ENCODE measurements around the gene MPZ. TPM values are rescaled to one million over a fixed set of nuclear protein-coding genes. Genes with fewer than 3 reads are reported as not detected.

Gene MPZ
- total RNA-seq (ENCODE audit: low replicate concordance), result 0.53 and 1.1 TPM in 2 replicates

DNA sequence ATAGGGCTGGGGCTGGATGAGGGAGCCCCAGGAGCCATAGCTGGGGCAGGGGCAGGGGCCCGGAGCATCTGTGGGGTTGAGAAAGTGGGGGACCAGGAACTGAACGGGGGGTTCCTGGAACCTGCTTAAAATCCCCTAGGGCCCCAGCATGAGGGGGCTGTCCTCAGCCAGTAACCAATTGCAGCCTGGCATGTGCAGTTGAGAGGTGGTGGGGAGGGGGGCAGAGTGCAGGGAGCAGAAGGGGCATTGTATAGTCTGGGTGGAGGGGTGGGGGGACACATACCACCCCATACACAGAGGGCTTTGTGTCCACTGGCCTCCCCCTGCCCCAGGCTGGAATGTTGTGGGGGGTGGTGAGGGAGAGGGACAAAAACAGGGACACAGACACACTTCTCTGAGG is at the start of gene MPZ:
Gene MPZ, minus strand, starts transcription at position 101 of the 400 bp plus-strand sequence. Its CDS starts 63 bp downstream, at position 38.

GRCh38 chr1:161314201-161314981 is 4.6 kb upstream of the MPZ start, which contains the start of gene SDHC:
SDHC (plus strand) TSS chr1:161314381; CDS start chr1:161314406, 25 bp downstream.

DNA sequence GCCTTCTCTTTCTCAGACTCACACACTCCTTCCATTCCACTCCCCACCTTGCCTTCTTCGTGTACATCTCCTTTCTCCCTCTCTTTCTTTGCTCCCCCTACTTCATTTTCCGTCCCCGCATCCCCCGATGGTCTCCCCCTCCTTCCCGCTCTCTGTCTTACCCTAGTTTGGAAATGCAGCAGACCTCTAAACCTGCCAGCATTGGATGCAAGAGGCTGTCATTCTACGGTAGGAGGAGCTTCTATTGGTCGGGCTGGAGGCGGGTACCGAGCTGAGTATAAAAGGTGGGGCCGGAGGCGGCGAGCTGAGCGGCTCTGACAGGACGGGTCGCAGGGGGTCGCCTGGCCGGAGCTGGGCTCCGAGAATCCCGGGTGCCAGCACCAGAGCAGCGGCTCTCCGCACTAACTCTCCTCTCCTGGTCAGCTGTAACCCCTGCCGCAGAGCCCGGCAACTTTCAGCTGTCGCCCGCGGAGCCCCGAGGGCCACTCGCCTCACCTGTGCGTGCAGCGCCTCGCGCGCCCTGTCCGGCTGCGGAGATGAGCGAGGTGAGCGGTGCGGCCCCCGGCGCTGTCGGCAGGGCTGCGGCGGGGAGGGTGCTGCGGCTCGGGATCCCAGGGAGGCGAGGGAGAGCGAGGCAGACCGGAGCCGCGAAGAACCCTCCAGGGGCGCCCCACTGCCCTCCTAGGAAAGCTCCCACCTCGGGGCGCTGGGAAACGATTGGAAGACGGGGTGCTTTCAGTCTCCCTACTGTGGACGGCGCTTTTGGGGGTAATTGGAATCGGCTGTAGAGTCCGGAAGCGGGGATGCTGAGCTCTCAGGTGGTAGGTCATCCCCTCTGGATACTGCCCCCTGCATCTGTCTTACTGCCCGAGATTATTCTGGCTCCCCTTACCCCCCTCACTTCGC is 51.1 kb downstream of the MPZ start, which contains the start of gene PCP4L1:
Gene PCP4L1, plus strand, starts transcription at position 307 of the 906 bp plus-strand sequence. Its CDS starts 230 bp downstream, at position 537.

Other genes with a start within 250 kb of the MPZ start
- under 0.01 TPM in 1 of 2 replicates, not detected in the other for gene ARHGAP30, start 240.1 kb downstream of the MPZ start, total RNA-seq (ENCODE audit: low replicate concordance)
- gene NECTIN4, start 220.4 kb downstream of the MPZ start, total RNA-seq (ENCODE audit: low replicate concordance), result 0.35 and 2.3 TPM in 2 replicates
- gene KLHDC9, start 211.6 kb downstream of the MPZ start, total RNA-seq (ENCODE audit: low replicate concordance), result 0.23 and 1.5 TPM in 2 replicates
- gene PFDN2, start 191.9 kb downstream of the MPZ start, total RNA-seq (ENCODE audit: low replicate concordance), result 71.7 and 95.0 TPM in 2 replicates
- gene NIT1, start 191.9 kb downstream of the MPZ start, total RNA-seq (ENCODE audit: low replicate concordance), result 14.2 and 15.7 TPM in 2 replicates
- 25.9 and 37.3 TPM in 2 replicates for gene DEDD, start 177.3 kb downstream of the MPZ start, total RNA-seq (ENCODE audit: low replicate concordance)
- 127 and 180 TPM in 2 replicates for gene UFC1, start 156.0 kb downstream of the MPZ start, total RNA-seq (ENCODE audit: low replicate concordance)
- 4.2 and 4.7 TPM in 2 replicates for gene USP21, start 150.5 kb downstream of the MPZ start, total RNA-seq (ENCODE audit: low replicate concordance)
- gene PPOX, start 143.5 kb downstream of the MPZ start, total RNA-seq (ENCODE audit: low replicate concordance), result 8.9 and 11.0 TPM in 2 replicates
- 9.4 and 18.3 TPM in 2 replicates for gene B4GALT3, start 132.5 kb downstream of the MPZ start, total RNA-seq (ENCODE audit: low replicate concordance)
- gene ADAMTS4, start 110.9 kb downstream of the MPZ start, total RNA-seq (ENCODE audit: low replicate concordance), result 2.1 and 4.9 TPM in 2 replicates
- gene NDUFS2, start 107.6 kb downstream of the MPZ start, total RNA-seq (ENCODE audit: low replicate concordance), result 127 and 177 TPM in 2 replicates
- gene FCER1G, start 94.7 kb downstream of the MPZ start, total RNA-seq (ENCODE audit: low replicate concordance), result 0.23 TPM in 1 of 2 replicates, not detected in the other
- not detected in 2 replicates for gene APOA2, start 86.3 kb downstream of the MPZ start, total RNA-seq (ENCODE audit: low replicate concordance)
- gene TOMM40L, start 83.9 kb downstream of the MPZ start, total RNA-seq (ENCODE audit: low replicate concordance), result 8.7 and 11.7 TPM in 2 replicates
- gene NR1I3, start 71.8 kb downstream of the MPZ start, total RNA-seq (ENCODE audit: low replicate concordance), result not detected in 2 replicates
- gene PCP4L1, start 51.2 kb downstream of the MPZ start, total RNA-seq (ENCODE audit: low replicate concordance), result not detected in 2 replicates
- gene SDHC, start 4.4 kb upstream of the MPZ start, total RNA-seq (ENCODE audit: low replicate concordance), result 11.1 and 32.2 TPM in 2 replicates
- not detected in 2 replicates for gene CFAP126, start 57.9 kb upstream of the MPZ start, total RNA-seq (ENCODE audit: low replicate concordance)
- not detected in 2 replicates for gene FCGR2A, start 195.5 kb upstream of the MPZ start, total RNA-seq (ENCODE audit: low replicate concordance)
- gene HSPA6, start 214.6 kb upstream of the MPZ start, total RNA-seq (ENCODE audit: low replicate concordance), result 0.75 and 0.94 TPM in 2 replicates
- not detected in 2 replicates for gene FCGR3A, start 239.8 kb upstream of the MPZ start, total RNA-seq (ENCODE audit: low replicate concordance)